MM.1S (cell line): ENCODE results near the gene DAAM1.

Source experiments
- EZH2 ChIP-seq: fragments of 300-600 bp; sonication (generic); optimal IDR thresholded peaks from 2 replicates; pipeline ENCODE3; 2017; ENCODE audit warnings: low read depth, mild to moderate bottlenecking, antibody characterized with exemption, low read length, mixed read lengths
- EZH2phosphoT487 ChIP-seq: fragments of 300-600 bp; sonication (generic); IDR thresholded peaks from 2 replicates; pipeline ENCODE4 v1.6.1; 2018; ENCODE audit warnings: antibody characterized with exemption, low read length
- TF ChIP-seq, protein P1 (sequence below): fragments of 300-600 bp; sonication (generic); IDR thresholded peaks from 2 replicates; pipeline ENCODE4 v1.5.1; 2016; ENCODE audit warnings: antibody characterized with exemption, low read length, mixed read lengths

DNA sequence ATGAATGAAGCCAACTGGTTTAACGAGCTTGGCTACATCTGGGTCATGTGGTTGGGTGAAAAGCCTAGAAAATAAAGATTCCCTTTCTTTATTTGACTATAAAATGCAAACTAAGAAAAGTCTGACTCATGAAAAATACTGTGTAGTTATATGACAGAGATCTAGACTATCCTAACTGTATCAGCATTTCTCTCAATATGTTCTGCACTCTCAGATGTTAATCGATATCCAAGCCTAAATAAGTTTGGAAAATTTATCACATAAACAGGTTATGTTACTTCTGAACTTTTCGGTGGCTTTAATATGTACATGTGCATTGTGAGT, 133.1 kb downstream of the DAAM1 start:
- TF ChIP-seq, protein P1, sequence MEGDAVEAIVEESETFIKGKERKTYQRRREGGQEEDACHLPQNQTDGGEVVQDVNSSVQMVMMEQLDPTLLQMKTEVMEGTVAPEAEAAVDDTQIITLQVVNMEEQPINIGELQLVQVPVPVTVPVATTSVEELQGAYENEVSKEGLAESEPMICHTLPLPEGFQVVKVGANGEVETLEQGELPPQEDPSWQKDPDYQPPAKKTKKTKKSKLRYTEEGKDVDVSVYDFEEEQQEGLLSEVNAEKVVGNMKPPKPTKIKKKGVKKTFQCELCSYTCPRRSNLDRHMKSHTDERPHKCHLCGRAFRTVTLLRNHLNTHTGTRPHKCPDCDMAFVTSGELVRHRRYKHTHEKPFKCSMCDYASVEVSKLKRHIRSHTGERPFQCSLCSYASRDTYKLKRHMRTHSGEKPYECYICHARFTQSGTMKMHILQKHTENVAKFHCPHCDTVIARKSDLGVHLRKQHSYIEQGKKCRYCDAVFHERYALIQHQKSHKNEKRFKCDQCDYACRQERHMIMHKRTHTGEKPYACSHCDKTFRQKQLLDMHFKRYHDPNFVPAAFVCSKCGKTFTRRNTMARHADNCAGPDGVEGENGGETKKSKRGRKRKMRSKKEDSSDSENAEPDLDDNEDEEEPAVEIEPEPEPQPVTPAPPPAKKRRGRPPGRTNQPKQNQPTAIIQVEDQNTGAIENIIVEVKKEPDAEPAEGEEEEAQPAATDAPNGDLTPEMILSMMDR, result no peak
- TF ChIP-seq EZH2 (no peak), EZH2phosphoT487 (no peak)
